HG03469 (cell line): Measurements from ENCODE around the gene ERC2.
"Not testable (repeated sequence)": the region's sequence is repeated elsewhere in the genome, so short reads cannot be mapped to it uniquely, and the experiment has no call there.

Experiments
- ATAC-seq: cut with Tn5 transposase; IDR thresholded peaks from one replicate; pipeline ENCODE4 v1.9.1; 2021; ENCODE audit warnings: mild to moderate bottlenecking, moderate library complexity, moderate number of reproducible peaks; ENCODE audit not compliant: unreplicated experiment

ERC2 gene

GRCh38 chr3:56023546-56023945 lies 444.7 kb downstream of the ERC2 start:
- ATAC-seq, result no peak

DNA sequence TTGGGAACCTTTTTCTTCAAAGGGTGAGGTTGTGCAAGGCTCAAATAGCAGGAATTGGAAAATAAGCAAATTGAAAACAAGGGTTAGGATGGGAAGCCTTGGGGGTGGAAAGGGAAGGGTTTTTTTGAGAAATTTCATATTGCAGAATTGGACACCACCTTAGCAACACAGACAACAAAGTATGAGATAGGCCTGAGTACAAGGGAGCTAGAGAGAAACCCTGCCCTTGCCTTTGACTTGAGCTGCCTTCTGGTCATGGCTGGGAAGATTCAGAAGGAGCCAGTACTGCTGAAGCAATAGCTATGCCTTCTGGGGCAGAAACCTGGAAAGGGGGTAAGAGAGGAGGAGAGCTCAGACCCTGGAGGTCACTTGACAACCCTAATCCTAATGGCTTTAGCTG lies 445.6 kb downstream of the ERC2 start:
- no peak for ATAC-seq

GRCh38 chr3:56019490-56020146 lies 448.6 kb downstream of the ERC2 start:
- ATAC-seq, result no peak

DNA sequence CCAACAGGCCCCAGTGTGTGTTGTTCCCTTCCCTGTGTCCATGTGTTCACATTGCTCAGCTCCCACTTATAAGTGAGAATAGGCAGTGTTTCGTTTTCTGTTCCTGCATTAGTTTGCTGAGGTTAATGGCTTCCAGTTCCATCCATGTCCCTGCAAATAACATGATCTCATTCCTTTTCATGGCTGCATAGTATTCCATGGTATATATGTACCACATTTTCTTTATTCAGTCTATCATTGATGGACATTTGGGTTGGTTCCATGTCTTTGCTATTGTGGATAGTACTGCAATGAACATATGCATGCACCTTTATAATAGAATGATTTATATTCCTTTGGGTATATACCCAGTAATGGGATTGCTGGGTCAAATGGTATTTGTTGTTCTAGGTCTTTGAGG lies 452.9 kb downstream of the ERC2 start:
- not testable (repeated sequence) for ATAC-seq

GRCh38 chr3:56012721-56013120 lies 455.5 kb downstream of the ERC2 start:
- no peak for ATAC-seq

GRCh38 chr3:56005196-56005805 lies 463.0 kb downstream of the ERC2 start:
- no peak for ATAC-seq

- ATAC-seq, result no peak
Measured at GRCh38 chr3:56003129-56003528, 465.1 kb downstream of the ERC2 start.

GRCh38 chr3:56001991-56002390 lies 466.3 kb downstream of the ERC2 start:
- ATAC-seq, result no peak

DNA sequence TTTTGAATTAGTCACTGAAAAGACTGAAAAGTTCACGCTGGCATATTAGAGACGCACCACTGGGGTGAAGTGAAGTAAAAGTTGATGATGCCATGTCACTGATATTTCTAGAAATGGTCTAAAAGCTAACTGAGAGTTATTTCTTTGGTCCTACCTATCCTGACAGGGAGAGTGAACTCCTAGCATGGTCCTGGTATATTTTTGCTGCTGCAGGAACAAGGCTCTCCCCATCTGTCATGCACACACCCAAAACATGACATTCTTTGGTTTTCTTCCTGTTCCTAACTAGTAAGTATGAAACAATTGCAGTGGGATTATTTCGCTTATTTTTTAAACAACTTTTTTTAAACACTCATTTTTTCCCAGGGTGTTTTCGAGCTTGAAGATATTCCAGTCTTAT lies 466.7 kb downstream of the ERC2 start:
- ATAC-seq, result no peak

GRCh38 chr3:55989366-55989765 lies 478.9 kb downstream of the ERC2 start:
- no peak for ATAC-seq

GRCh38 chr3:55988905-55989304 lies 479.4 kb downstream of the ERC2 start:
- no peak for ATAC-seq

GRCh38 chr3:55984626-55985025 lies 483.6 kb downstream of the ERC2 start:
- no peak for ATAC-seq

GRCh38 chr3:55978953-55979352 lies 489.3 kb downstream of the ERC2 start:
- ATAC-seq, result no peak

- ATAC-seq, result no peak
Measured at GRCh38 chr3:55974421-55975165, 493.7 kb downstream of the ERC2 start.

GRCh38 chr3:55969634-55970033 lies 498.6 kb downstream of the ERC2 start:
- ATAC-seq, result no peak

GRCh38 chr3:55968331-55968730 lies 499.9 kb downstream of the ERC2 start:
- no peak for ATAC-seq

DNA sequence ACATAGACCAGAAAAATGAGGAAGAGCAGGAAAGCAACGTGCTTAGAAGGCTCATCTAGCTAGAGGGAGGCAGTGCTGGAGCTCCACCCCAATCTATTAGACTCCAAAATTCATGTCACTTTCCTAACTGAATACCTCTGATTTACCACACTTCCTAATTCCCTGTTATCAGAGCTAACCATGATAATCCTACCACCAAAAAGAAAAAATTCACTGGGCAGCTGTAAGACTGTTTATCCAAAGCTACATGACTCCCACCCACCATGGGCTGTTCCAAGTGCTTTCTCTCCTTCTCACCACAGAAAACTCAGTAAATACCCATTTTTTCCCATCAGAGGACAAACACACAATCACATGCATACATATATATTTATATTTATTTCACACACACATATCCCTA lies 501.7 kb downstream of the ERC2 start:
- ATAC-seq, result no peak

DNA sequence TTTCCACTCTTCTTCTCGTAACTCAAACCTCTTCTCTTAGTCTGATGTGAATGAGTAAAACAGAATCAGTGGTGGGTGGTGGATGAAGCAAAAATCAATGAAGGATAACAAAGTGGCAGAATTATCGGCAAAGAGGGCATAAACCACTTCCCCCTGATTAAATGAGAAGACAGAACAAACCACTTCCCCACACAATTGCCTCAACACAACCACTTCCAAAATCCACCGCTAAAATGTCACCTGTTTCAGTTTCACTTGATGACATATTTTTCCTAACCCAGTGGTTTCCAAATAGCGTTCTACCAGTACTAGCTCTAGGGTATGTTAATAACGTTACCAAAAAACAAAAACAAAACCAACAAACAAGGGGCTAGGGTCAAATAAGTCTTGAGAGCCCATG lies 502.5 kb downstream of the ERC2 start:
- ATAC-seq, result peak; percentile 40

DNA sequence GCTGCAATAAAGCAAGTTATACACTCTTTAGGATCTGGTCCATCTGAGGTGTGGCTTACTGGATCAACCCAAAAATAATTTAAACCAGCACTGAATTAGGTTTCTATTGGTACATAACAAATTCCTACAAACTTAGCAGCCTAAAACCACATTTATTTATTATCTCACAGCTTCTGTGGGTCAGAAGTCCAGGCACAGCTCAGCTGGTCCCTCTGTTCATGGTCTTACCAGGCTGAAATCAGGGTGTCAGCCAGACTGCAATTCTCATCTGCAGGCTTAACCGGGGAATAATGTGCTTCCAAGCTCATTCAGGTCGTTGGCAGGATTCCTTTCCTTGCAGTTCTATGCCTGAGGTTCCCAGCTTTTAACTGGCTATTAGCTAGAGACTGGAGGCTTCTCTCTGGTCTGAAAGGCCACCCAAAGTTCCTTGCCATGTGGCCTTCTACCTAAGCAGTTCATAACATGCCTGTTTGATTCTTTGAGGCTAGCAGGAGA lies 503.7 kb downstream of the ERC2 start:
- no peak for ATAC-seq

GRCh38 chr3:55963601-55964000 lies 504.7 kb downstream of the ERC2 start:
- no peak for ATAC-seq

GRCh38 chr3:55959471-55960080 lies 508.7 kb downstream of the ERC2 start:
- no peak for ATAC-seq

DNA sequence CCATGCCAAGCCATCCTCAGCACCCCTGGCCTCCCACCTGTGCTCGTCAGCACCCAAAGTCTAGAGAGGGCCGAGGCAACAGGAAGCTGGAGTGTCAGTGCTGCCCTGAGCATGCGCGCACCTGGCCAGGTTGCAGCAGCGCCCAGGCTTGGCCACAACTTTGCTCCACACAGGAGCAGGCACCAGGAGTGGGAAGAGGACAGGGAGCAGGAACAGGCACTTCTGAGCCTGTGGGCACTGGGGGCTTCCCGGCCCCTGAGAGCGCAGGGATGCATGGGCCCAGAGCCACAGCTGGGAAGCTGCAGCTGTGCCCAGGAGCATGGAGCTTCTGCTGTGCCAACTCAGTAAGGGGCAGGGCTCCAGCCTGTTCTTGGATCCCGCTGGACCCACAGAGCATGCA lies 509.7 kb downstream of the ERC2 start:
- no peak for ATAC-seq
